ENCODE results near the gene VTI1A. TPM values are rescaled to one million over a fixed set of nuclear protein-coding genes. Genes with fewer than 3 reads are reported as not detected.

Gene VTI1A
- total and polyA plus RNA-seq, 2 of the 8 experiments (the other 6 are each of a cell fraction or from before 2014, with no cell fraction given) = 6.0 to 20.0 TPM

GRCh38 chr10:112412696-112413095 is 34.3 kb upstream of the VTI1A start:
- Histone ChIP-seq H2AK5ac (ENCODE audit: low read depth, low read length) (no peak overlapping the region), H3K79me2 (ENCODE audit: control insufficient read depth in 1 of 2, insufficient read depth in 2 of 2, low read length in 2 of 2) (no peaks in the 10 kb centered on the region), H3K79me1 (ENCODE audit: low read depth, low read length) (no peaks in the 10 kb centered on the region), H3K27ac (ENCODE audit: low read depth, low read length) (no peak overlapping the region), H4K91ac (replicated peaks; ENCODE audit: insufficient read length, low read length) (no peak overlapping the region), H2BK15ac (ENCODE audit: low read length) (no peak overlapping the region), H3K4me1 (replicated peaks in 1 of 4; ENCODE audit: control insufficient read depth in 3 of 4, insufficient read depth in 4 of 4, low read length in 3 of 4) (no peaks in the 10 kb centered on the region), H2BK20ac (ENCODE audit: low read length) (no peak overlapping the region), H3K18ac (ENCODE audit: extremely low read depth, low read length) (no peak overlapping the region), H3K9ac (replicated peaks in 1 of 4; ENCODE audit: extremely low read depth in 1 of 4, low read depth in 3 of 4, low read length in 3 of 4) (no peak overlapping the region), H2AFZ (ENCODE audit: low read length) (no peak overlapping the region), H4K20me1 (replicated peaks in 1 of 2; ENCODE audit: control insufficient read depth in 1 of 2, insufficient read depth in 2 of 2, low read length in 2 of 2) (no peaks in the 10 kb centered on the region), H2BK120ac (replicated peaks; ENCODE audit: low read depth, low read length) (no peak overlapping the region), H3K36me3 (ENCODE audit: control insufficient read depth in 2 of 4, insufficient read depth in 4 of 4, low read length in 3 of 4) (no peaks in the 10 kb centered on the region), H4K5ac (ENCODE audit: insufficient read length, low read depth, low read length) (no peak overlapping the region), H3K27me3 (replicated peaks in 1 of 4; ENCODE audit: control insufficient read depth in 3 of 4, extremely low read depth in 1 of 4, insufficient read depth in 3 of 4, low read length in 3 of 4) (no peaks in the 10 kb centered on the region), H3K23me2 (ENCODE audit: low read depth, low read length) (no peaks in the 10 kb centered on the region), H3K9me3 (ENCODE audit: insufficient read depth in 2 of 2, low read depth in 1 of 2, low read length in 1 of 2) (no peaks in the 10 kb centered on the region), H3K14ac (ENCODE audit: insufficient read length) (no peak overlapping the region), H3K4me2 (ENCODE audit: insufficient read depth in 1 of 2, low read depth in 2 of 2, low read length in 2 of 2) (no peak overlapping the region), H2BK12ac (ENCODE audit: low read depth, low read length) (no peak overlapping the region), H4K8ac (ENCODE audit: extremely low read depth, insufficient read depth, low read length) (no peak overlapping the region), H3K56ac (replicated peaks; ENCODE audit: insufficient read length, low read depth, low read length) (no peak overlapping the region), H3K4ac (replicated peaks; ENCODE audit: insufficient read length, low read depth, low read length) (no peak overlapping the region), H3K4me3 (ENCODE audit: extremely low read depth in 1 of 4, insufficient read depth in 2 of 4, low read depth in 3 of 4, low read length in 4 of 4) (no peak overlapping the region), H2BK5ac (ENCODE audit: low read depth, low read length) (no peak overlapping the region), H3K23ac (ENCODE audit: insufficient read length) (no peak overlapping the region)
- CTCF ChIA-PET (ENCODE audit: partially characterized antibody) = interaction anchor here (1.0 to 1.8 kb wide), 3 partner anchors 9 to 97 kb away, joined by 3 to 4 read pairs (median 4); no protein-coding TSS in a partner anchor
- no peak for FAIRE-seq
- POLR2A ChIA-PET (ENCODE audit: partially characterized antibody) = no interaction called here
- WGBS, 2 experiments (ENCODE audit: extremely low coverage in 1 of 2, insufficient coverage in 1 of 2, insufficient read length in 1 of 2, insufficient replicate concordance in 2 of 2, low coverage in 1 of 2, low lambda C conversion rate in 2 of 2, missing lambda C conversion rate in 1 of 2) = 87% methylated on average over 2 of the region's 2 CpGs; no CpG with 5 or more reads in 1 of the 2 experiments
- no peak for DNase-seq (ENCODE audit: low read depth in 1 of 2, low spot score in 2 of 2)
- TF ChIP-seq PHF8 (conservative IDR thresholded peaks at IDR 0.05; ENCODE audit: low read depth, low read length) (no peak), POLR2AphosphoS5 (IDR thresholded peaks at IDR 0.05; ENCODE audit: low read depth, low read length) (no peak), TAF7 (optimal IDR thresholded peaks at IDR 0.05; ENCODE audit: borderline replicate concordance, low read depth, low read length) (no peak), YY1 (IDR thresholded peaks at IDR 0.05; ENCODE audit: low read depth, low read length) (no peak), EGR1 (IDR thresholded peaks at IDR 0.05; ENCODE audit: borderline replicate concordance, low read depth, low read length) (no peak), NRF1 (IDR thresholded peaks at IDR 0.05; ENCODE audit: low read depth, low read length) (no peak), SRF (IDR thresholded peaks at IDR 0.05; ENCODE audit: low read depth, low read length) (no peak), NANOG (IDR thresholded peaks at IDR 0.05; ENCODE audit: insufficient read depth, low read depth, low read length, poor library complexity, severe bottlenecking) (no peak), SIN3A (conservative IDR thresholded peaks at IDR 0.05 in 1 of 2, IDR thresholded peaks at IDR 0.05 in 1 of 2; ENCODE audit: low read depth in 1 of 2, low read length in 2 of 2) (no peak), EP300 (IDR thresholded peaks at IDR 0.05; ENCODE audit: borderline replicate concordance in 1 of 2, low read depth in 2 of 2, low read length in 2 of 2) (no peak), HDAC6 (IDR thresholded peaks at IDR 0.05; ENCODE audit: low read depth, low read length) (no peak), TEAD4 (IDR thresholded peaks at IDR 0.05; ENCODE audit: low read depth, low read length) (no peak), HDAC2 (IDR thresholded peaks at IDR 0.05; ENCODE audit: borderline replicate concordance in 1 of 2, low read depth in 2 of 2, low read length in 2 of 2) (no peak)
